ENCODE data around the gene UGT1A5.

DNA sequence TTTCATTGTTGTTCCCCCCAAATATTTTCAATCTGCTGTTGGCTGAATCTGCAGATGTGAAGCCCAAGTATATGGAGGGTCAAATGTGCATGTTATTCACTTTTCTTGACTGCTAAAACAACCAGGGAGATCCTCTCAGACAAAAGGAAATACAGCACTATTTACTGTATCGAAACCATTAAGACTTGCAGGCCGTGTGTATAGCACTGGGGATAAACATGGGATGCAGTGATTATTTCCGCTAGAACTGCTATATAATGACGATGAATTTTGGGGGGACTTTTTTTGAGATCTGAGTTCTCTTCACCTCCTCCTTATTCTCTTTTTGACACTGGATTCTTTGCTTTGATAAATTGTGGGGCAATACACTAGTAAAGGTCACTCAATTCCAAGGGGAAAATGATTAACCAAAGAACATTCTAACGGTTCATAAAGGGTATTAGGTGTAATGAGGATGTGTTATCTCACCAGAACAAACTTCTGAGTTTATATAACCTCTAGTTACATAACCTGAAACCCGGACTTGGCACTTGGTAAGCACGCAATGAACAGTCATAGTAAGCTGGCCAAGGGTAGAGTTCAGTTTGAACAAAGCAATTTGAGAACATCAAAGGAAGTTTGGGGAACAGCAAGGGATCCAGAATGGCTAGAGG lies 43.8 kb downstream of the UGT1A5 start:
- TF ChIP-seq, protein P1, sequence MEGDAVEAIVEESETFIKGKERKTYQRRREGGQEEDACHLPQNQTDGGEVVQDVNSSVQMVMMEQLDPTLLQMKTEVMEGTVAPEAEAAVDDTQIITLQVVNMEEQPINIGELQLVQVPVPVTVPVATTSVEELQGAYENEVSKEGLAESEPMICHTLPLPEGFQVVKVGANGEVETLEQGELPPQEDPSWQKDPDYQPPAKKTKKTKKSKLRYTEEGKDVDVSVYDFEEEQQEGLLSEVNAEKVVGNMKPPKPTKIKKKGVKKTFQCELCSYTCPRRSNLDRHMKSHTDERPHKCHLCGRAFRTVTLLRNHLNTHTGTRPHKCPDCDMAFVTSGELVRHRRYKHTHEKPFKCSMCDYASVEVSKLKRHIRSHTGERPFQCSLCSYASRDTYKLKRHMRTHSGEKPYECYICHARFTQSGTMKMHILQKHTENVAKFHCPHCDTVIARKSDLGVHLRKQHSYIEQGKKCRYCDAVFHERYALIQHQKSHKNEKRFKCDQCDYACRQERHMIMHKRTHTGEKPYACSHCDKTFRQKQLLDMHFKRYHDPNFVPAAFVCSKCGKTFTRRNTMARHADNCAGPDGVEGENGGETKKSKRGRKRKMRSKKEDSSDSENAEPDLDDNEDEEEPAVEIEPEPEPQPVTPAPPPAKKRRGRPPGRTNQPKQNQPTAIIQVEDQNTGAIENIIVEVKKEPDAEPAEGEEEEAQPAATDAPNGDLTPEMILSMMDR (conservative IDR thresholded peaks at IDR 0.05), result no peak
- no peak for TF ChIP-seq ZFX (IDR thresholded peaks at IDR 0.05)
